HL-60 (cell line): Measurements from ENCODE around the gene SUN1.

Source experiments
- GABPA ChIP-seq: IDR thresholded peaks from 2 replicates; pipeline ENCODE4 v1.6.1; 2012; ENCODE audit warnings: low read depth
- POLR2AphosphoS5 ChIP-seq: IDR thresholded peaks from 2 replicates; pipeline ENCODE4 v1.6.1; 2012; ENCODE audit warnings: low read depth
- REST ChIP-seq: IDR thresholded peaks from 2 replicates; pipeline ENCODE4 v1.6.1; 2012; ENCODE audit warnings: low read depth; ENCODE audit not compliant: insufficient replicate concordance
- SPI1 ChIP-seq: IDR thresholded peaks from 2 replicates; pipeline ENCODE4 v1.6.1; 2012; ENCODE audit warnings: low read depth, mild to moderate bottlenecking, borderline replicate concordance
- TF ChIP-seq, protein P1 (sequence below): IDR thresholded peaks from one replicate; pipeline ENCODE4 v1.5.1; 2011; ENCODE audit warnings: low read length, control low read depth, inconsistent platforms; ENCODE audit not compliant: insufficient read depth

- TF ChIP-seq, protein P1, sequence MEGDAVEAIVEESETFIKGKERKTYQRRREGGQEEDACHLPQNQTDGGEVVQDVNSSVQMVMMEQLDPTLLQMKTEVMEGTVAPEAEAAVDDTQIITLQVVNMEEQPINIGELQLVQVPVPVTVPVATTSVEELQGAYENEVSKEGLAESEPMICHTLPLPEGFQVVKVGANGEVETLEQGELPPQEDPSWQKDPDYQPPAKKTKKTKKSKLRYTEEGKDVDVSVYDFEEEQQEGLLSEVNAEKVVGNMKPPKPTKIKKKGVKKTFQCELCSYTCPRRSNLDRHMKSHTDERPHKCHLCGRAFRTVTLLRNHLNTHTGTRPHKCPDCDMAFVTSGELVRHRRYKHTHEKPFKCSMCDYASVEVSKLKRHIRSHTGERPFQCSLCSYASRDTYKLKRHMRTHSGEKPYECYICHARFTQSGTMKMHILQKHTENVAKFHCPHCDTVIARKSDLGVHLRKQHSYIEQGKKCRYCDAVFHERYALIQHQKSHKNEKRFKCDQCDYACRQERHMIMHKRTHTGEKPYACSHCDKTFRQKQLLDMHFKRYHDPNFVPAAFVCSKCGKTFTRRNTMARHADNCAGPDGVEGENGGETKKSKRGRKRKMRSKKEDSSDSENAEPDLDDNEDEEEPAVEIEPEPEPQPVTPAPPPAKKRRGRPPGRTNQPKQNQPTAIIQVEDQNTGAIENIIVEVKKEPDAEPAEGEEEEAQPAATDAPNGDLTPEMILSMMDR = no peak
- peak; percentile 77 for TF ChIP-seq REST
- no peak for TF ChIP-seq GABPA
- no peak for TF ChIP-seq POLR2AphosphoS5
- TF ChIP-seq SPI1 = no peak
These were observed 64.2 kb downstream of the SUN1 start for GRCh38 chr7:896346-897075.
